ENCODE results near the gene OR51B2. TPM values are rescaled to one million over a fixed set of nuclear protein-coding genes. Genes with fewer than 3 reads are reported as not detected.
"Not testable (repeated sequence)": the region's sequence is repeated elsewhere in the genome, so short reads cannot be mapped to it uniquely, and the experiment has no call there.

OR51B2 gene
- total and polyA plus RNA-seq, 3 experiments from 2014 or later, result not detected

GRCh38 chr11:5337253-5337652 lies 13.2 kb upstream of the OR51B2 start:
- H3K27me3 Mint-ChIP-seq, result peaks cover 9 to 10% of the 10 kb centered on the region in 2 donors
- H3K4me1 ChIP-seq (ENCODE audit: insufficient read depth, low read length); H3K4me3 ChIP-seq (ENCODE audit: low read length); H3K27ac Mint-ChIP-seq; H3K9me3 Mint-ChIP-seq; H3K36me3 ChIP-seq (ENCODE audit: insufficient read depth, low read length); CTCF ChIA-PET; DNase-seq; H3K9me3 ChIP-seq (ENCODE audit: low read length); H3K27ac ChIP-seq (ENCODE audit: low read depth, low read length); H3K36me3 Mint-ChIP-seq; H3K4me1 Mint-ChIP-seq; H3K27me3 ChIP-seq (ENCODE audit: insufficient read depth, low read length, poor library complexity, severe bottlenecking); POLR2A ChIA-PET; H3K4me3 Mint-ChIP-seq: not testable (repeated sequence)

GRCh38 chr11:5336331-5336730 lies 12.2 kb upstream of the OR51B2 start:
- POLR2A ChIA-PET, result no interaction called here

DNA sequence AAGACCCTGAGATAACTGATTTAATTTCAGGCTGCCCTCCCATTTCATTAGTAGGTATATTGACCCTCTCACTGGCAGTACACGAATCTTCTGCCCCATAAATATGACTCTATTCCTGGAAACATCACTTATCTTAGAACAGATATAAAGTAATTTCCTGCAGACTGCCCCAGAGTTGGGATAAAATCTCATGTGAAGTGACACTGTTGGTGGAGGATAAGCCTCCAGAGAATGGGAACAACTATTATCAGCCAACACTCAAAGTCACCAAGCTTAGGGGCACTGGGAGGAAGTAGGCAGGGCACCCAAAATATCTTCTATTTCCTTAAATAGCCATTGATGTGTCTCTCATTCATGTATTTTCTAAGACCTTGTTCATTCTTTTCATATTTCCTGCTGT lies 11.1 kb upstream of the OR51B2 start:
- DNase-seq, result no peak
- Histone ChIP-seq H3K4me3 (ENCODE audit: low read length) (no peak overlapping the region), H3K4me1 (ENCODE audit: insufficient read depth, low read length) (no peaks in the 10 kb centered on the region), H3K27ac (ENCODE audit: low read depth, low read length) (no peak overlapping the region), H3K27me3 (ENCODE audit: insufficient read depth, low read length, poor library complexity, severe bottlenecking) (no peaks in the 10 kb centered on the region), H3K9me3 (ENCODE audit: low read length) (no peaks in the 10 kb centered on the region), H3K36me3 (ENCODE audit: insufficient read depth, low read length) (no peaks in the 10 kb centered on the region)
- H3K9me3 Mint-ChIP-seq, result peaks cover 0 to 4% (median 0%) of the 10 kb centered on the region in 5 donors
- no peak overlapping the region for H3K4me3 Mint-ChIP-seq
- H3K4me1 Mint-ChIP-seq, result no peaks in the 10 kb centered on the region
- POLR2A ChIA-PET, result no interaction called here
- CTCF ChIA-PET, result no interaction called here
- peaks cover 8 to 9% of the 10 kb centered on the region in 2 donors for H3K27me3 Mint-ChIP-seq
- H3K27ac Mint-ChIP-seq, result no peak overlapping the region
- no peaks in the 10 kb centered on the region for H3K36me3 Mint-ChIP-seq

More at GRCh38 chr11:5336331-5336730, 12.2 kb upstream of the OR51B2 start:
- Mint-ChIP-seq H3K4me3 (no peak overlapping the region), H3K27me3 (peaks cover 9 to 10% of the 10 kb centered on the region in 2 donors), H3K36me3 (no peaks in the 10 kb centered on the region), H3K27ac (no peak overlapping the region), H3K9me3 (peaks cover 0 to 4% (median 0%) of the 10 kb centered on the region in 5 donors), H3K4me1 (no peaks in the 10 kb centered on the region)
- no peak for DNase-seq
- Histone ChIP-seq H3K27me3 (ENCODE audit: insufficient read depth, low read length, poor library complexity, severe bottlenecking) (no peaks in the 10 kb centered on the region), H3K4me1 (ENCODE audit: insufficient read depth, low read length) (no peaks in the 10 kb centered on the region), H3K4me3 (ENCODE audit: low read length) (no peak overlapping the region), H3K27ac (ENCODE audit: low read depth, low read length) (no peak overlapping the region), H3K9me3 (ENCODE audit: low read length) (no peaks in the 10 kb centered on the region), H3K36me3 (ENCODE audit: insufficient read depth, low read length) (no peaks in the 10 kb centered on the region)
- CTCF ChIA-PET, result no interaction called here

DNA sequence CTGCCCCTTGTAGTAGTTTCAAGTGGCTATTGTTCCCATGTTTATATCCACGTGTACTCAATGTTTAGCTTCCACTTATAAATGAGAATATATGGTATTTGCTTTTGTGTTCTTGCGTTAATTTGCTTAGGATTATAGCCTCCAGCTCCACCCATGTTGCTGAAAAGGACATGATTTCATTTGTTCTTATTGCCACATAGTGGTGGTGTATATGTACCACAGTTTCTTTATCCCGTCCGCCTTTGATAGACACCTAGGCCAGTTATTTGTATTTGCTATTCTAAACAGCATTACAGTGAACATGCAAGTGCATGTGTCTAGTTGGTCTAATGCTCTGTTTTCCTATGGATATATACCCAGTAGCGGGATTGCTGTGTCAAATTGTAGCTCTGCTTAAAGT lies 6.8 kb downstream of the OR51B2 start:
- H3K4me1 ChIP-seq (ENCODE audit: insufficient read depth, low read length), result no peaks in the 10 kb centered on the region
- Mint-ChIP-seq H3K9me3 (peaks cover 0 to 9% (median 0%) of the 10 kb centered on the region in 5 donors), H3K27me3 (no peaks in the 10 kb centered on the region), H3K4me3 (no peak overlapping the region), H3K27ac (no peak overlapping the region), H3K4me1 (no peaks in the 10 kb centered on the region), H3K36me3 (no peaks in the 10 kb centered on the region)
- no peak overlapping the region for H3K4me3 ChIP-seq (ENCODE audit: low read length)
- POLR2A ChIA-PET, result no interaction called here
- no peak overlapping the region for H3K27ac ChIP-seq (ENCODE audit: low read depth, low read length)
- H3K9me3 ChIP-seq (ENCODE audit: low read length), result no peaks in the 10 kb centered on the region
- no peak for DNase-seq
- CTCF ChIA-PET, result no interaction called here
- no peaks in the 10 kb centered on the region for H3K27me3 ChIP-seq (ENCODE audit: insufficient read depth, low read length, poor library complexity, severe bottlenecking)
- H3K36me3 ChIP-seq (ENCODE audit: insufficient read depth, low read length), result no peaks in the 10 kb centered on the region

- H3K4me3 Mint-ChIP-seq; H3K4me3 ChIP-seq (ENCODE audit: low read length); H3K4me1 Mint-ChIP-seq; POLR2A ChIA-PET; H3K9me3 ChIP-seq (ENCODE audit: low read length); DNase-seq; H3K27me3 Mint-ChIP-seq; H3K27me3 ChIP-seq (ENCODE audit: insufficient read depth, low read length, poor library complexity, severe bottlenecking); CTCF ChIA-PET; H3K36me3 ChIP-seq (ENCODE audit: insufficient read depth, low read length); H3K36me3 Mint-ChIP-seq; H3K4me1 ChIP-seq (ENCODE audit: insufficient read depth, low read length); H3K27ac ChIP-seq (ENCODE audit: low read depth, low read length); H3K9me3 Mint-ChIP-seq; H3K27ac Mint-ChIP-seq: not testable (repeated sequence)
Measured at GRCh38 chr11:5313326-5314023, 10.6 kb downstream of the OR51B2 start.

DNA sequence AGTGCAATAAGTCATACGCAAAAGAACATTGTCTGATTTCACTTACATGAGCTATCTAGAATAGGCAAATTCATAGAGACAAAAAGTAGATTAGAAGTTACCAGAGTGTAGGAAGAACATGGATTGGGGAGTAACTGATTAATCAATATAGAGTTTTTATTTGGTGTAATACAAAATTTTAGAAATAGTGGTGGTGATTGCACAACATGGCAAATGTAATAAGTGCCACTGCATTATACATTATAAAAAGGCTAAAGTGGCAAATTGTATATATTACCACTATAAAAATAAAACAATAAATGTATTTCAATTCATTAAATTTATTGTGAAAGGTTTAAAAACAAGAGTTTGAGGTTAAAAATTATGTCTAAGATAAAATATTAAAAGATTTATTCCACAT lies 13.7 kb downstream of the OR51B2 start:
- H3K27ac Mint-ChIP-seq, result no peak overlapping the region
- H3K27me3 ChIP-seq (ENCODE audit: insufficient read depth, low read length, poor library complexity, severe bottlenecking), result no peaks in the 10 kb centered on the region
- no peaks in the 10 kb centered on the region for H3K4me1 Mint-ChIP-seq
- H3K9me3 ChIP-seq (ENCODE audit: low read length), result no peaks in the 10 kb centered on the region
- no peak overlapping the region for H3K4me3 Mint-ChIP-seq
- H3K36me3 Mint-ChIP-seq, result no peaks in the 10 kb centered on the region
- H3K27me3 Mint-ChIP-seq, result no peaks in the 10 kb centered on the region
- H3K4me3 ChIP-seq (ENCODE audit: low read length), result no peak overlapping the region
- H3K27ac ChIP-seq (ENCODE audit: low read depth, low read length), result no peak overlapping the region
- CTCF ChIA-PET, result no interaction called here
- POLR2A ChIA-PET, result no interaction called here
- H3K4me1 ChIP-seq (ENCODE audit: insufficient read depth, low read length), result no peaks in the 10 kb centered on the region
- no peak for DNase-seq
- no peaks in the 10 kb centered on the region for H3K9me3 Mint-ChIP-seq
- H3K36me3 ChIP-seq (ENCODE audit: insufficient read depth, low read length), result no peaks in the 10 kb centered on the region

DNA sequence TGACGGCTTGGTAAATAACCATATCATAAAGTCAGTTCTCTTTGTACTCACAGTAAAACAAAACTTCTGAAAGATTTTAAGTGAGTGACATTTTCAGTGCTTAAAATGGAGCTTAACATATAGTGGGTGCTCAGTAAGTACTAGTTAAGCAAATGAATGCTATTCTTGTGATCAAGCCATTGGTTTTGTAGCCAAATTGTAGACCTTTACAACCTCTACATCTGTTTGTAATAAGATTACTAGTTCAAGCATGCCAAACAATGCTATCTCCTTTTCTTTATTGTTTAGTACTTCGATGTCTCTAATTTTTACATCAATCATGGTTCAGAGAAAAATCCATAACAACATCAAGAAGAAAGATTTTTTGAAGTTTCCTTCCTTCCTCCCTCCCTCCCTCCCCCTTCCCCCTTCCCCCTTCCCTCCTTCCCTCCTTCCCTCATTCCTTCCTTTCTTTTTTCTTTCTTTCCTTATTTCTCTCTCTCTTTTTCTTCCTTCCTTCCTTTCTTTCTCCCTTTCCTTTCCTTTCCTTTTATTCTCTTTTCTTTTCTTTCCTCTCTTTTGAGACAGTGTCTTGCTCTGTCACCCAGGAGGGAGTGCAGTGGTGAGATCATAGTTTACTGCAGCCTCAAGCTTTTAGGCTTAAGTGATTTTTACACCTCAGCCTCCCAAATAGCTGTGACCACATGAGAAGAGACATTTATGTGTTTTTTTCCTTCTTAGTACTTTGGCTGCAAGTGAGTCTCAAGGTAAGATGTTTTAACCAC lies 16.7 kb downstream of the OR51B2 start:
- H3K27ac ChIP-seq (ENCODE audit: low read depth, low read length), result no peak overlapping the region
- H3K4me1 ChIP-seq (ENCODE audit: insufficient read depth, low read length), result no peaks in the 10 kb centered on the region
- no peak overlapping the region for H3K4me3 ChIP-seq (ENCODE audit: low read length)
- H3K36me3 ChIP-seq (ENCODE audit: insufficient read depth, low read length), result no peaks in the 10 kb centered on the region
- no peak overlapping the region for H3K27ac Mint-ChIP-seq
- no peaks in the 10 kb centered on the region for H3K9me3 ChIP-seq (ENCODE audit: low read length)
- no peaks in the 10 kb centered on the region for H3K27me3 ChIP-seq (ENCODE audit: insufficient read depth, low read length, poor library complexity, severe bottlenecking)
- DNase-seq, result no peak
- no peaks in the 10 kb centered on the region for H3K36me3 Mint-ChIP-seq
- no peaks in the 10 kb centered on the region for H3K9me3 Mint-ChIP-seq
- ChIA-PET CTCF (no interaction called here), POLR2A (no interaction called here)
- no peaks in the 10 kb centered on the region for H3K4me1 Mint-ChIP-seq
- no peak overlapping the region for H3K4me3 Mint-ChIP-seq
- H3K27me3 Mint-ChIP-seq, result peaks cover 0 to 1% of the 10 kb centered on the region in 2 donors

- peaks cover 0 to 1% of the 10 kb centered on the region in 2 donors for H3K27me3 Mint-ChIP-seq
- Histone ChIP-seq H3K27ac (ENCODE audit: low read depth, low read length) (no peak overlapping the region), H3K27me3 (ENCODE audit: insufficient read depth, low read length, poor library complexity, severe bottlenecking) (no peaks in the 10 kb centered on the region), H3K4me1 (ENCODE audit: insufficient read depth, low read length) (no peaks in the 10 kb centered on the region), H3K9me3 (ENCODE audit: low read length) (no peaks in the 10 kb centered on the region), H3K36me3 (ENCODE audit: insufficient read depth, low read length) (no peaks in the 10 kb centered on the region), H3K4me3 (ENCODE audit: low read length) (no peak overlapping the region)
- ChIA-PET POLR2A (no interaction called here), CTCF (no interaction called here)
- H3K4me3 Mint-ChIP-seq, result no peak overlapping the region
- no peaks in the 10 kb centered on the region for H3K36me3 Mint-ChIP-seq
- no peaks in the 10 kb centered on the region for H3K9me3 Mint-ChIP-seq
- DNase-seq, result no peak
- H3K27ac Mint-ChIP-seq, result no peak overlapping the region
- H3K4me1 Mint-ChIP-seq, result no peaks in the 10 kb centered on the region
Measured at GRCh38 chr11:5304046-5304445, 20.1 kb downstream of the OR51B2 start.
